ENCODE measurements around the gene ATP6V0A1. TPM values are rescaled to one million over a fixed set of nuclear protein-coding genes. Genes with fewer than 3 reads are reported as not detected.
A peak's percentile ranks its signal among the peaks of the same experiment; 100 is the strongest.

Gene ATP6V0A1
- total and polyA plus RNA-seq, 2 of the 4 experiments (the other 2 are of a cell fraction), result 18.8 to 34.0 TPM

DNA sequence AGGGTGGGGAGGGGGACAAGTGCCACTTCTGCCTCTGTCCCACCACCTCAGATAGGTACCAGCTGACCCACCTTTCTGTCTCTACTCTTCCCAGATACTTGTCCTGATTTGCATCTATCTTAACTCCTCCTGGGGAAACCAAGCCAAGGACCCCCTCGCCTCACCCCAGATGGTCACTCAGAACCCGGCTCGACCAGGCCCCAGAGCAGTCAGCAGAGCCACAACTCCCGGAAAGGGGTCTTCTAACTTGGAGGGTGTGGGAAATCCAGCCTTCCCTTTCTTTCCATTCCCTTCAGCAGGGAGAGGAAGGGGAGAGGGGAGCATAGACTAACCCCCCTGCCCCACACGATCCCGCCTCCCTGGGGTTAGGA, 37.6 kb upstream of the ATP6V0A1 start:
- Histone ChIP-seq H3K79me1 (ENCODE audit: low read depth in 1 of 2, low read length in 2 of 2) (peaks cover 0 to 37% of the 10 kb centered on the region in 2 experiments; a peak in 2 of 4 replicates), H3K4me3 (ENCODE audit: insufficient read depth, low read depth, low read length) (peak overlapping the region; percentile 92), H3K56ac (ENCODE audit: extremely low read depth, insufficient read depth, low read length) (peak overlapping the region; percentile 80), H3K27me3 (ENCODE audit: control insufficient read depth, insufficient read depth, low read length) (no peaks in the 10 kb centered on the region), H3K4me1 (ENCODE audit: control insufficient read depth, insufficient read depth, low read length) (peaks cover 27% of the 10 kb centered on the region), H3K9me3 (ENCODE audit: control insufficient read depth, insufficient read depth, low read length) (no peaks in the 10 kb centered on the region), H3K4me2 (ENCODE audit: low read depth, low read length) (peak overlapping the region; percentile 98), H2BK5ac (ENCODE audit: low read depth, low read length, poor library complexity, severe bottlenecking) (peak overlapping the region; percentile 97), H2AFZ (replicated peaks; ENCODE audit: low read length, poor library complexity) (peak overlapping the region; percentile 44), H3K4ac (ENCODE audit: low read depth, low read length) (peak overlapping the region; percentile 95), H3K27ac (ENCODE audit: insufficient read depth, low read length) (peak overlapping the region; percentile 75), H2AK9ac (replicated peaks; ENCODE audit: low read depth, low read length, poor library complexity) (peak overlapping the region; percentile 96), H4K5ac (ENCODE audit: low read depth, low read length) (peak overlapping the region; percentile 9; the same call in 1 of the 2 replicates), H2BK15ac (ENCODE audit: low read depth, low read length) (peak overlapping the region; percentile 65; the same call in 1 of the 3 replicates), H2AK5ac (ENCODE audit: low read depth, low read length) (peak overlapping the region; percentile 85), H3K9ac (ENCODE audit: low read depth, low read length) (peak overlapping the region; percentile 99), H3K18ac (ENCODE audit: low read depth, low read length) (peak overlapping the region; percentile 27; the same call in 1 of the 2 replicates), H3K23ac (ENCODE audit: low read depth, low read length) (peak overlapping the region; percentile 95), H4K20me1 (ENCODE audit: insufficient read depth, low read length) (peaks cover 68% of the 10 kb centered on the region), H3K9me1 (ENCODE audit: insufficient read depth, low read length) (peaks cover 7% of the 10 kb centered on the region), H2BK120ac (ENCODE audit: low read depth, low read length) (peak overlapping the region; percentile 47), H4K91ac (ENCODE audit: insufficient read depth, low read depth, low read length) (peak overlapping the region; percentile 80), H4K8ac (ENCODE audit: low read depth in 2 of 2, low read length in 2 of 2) (peak overlapping the region; percentile 12 to 49; a peak in 2 of 4 replicates), H3K36me3 (ENCODE audit: control insufficient read depth, insufficient read depth, low read length) (peaks cover 10% of the 10 kb centered on the region), H3K14ac (replicated peaks; ENCODE audit: low read depth, low read length) (peak overlapping the region; percentile 85), H2BK20ac (ENCODE audit: low read depth, low read length) (no peak overlapping the region)
- in situ Hi-C loops (cut with MboI; ENCODE audit: low sequenced_read_pairs) (no loop called here), dilution Hi-C loops (cut with HindIII; ENCODE audit: low sequenced_read_pairs, unreplicated experiment) (no loop called here), intact Hi-C loops (cut with micrococcal nuclease) (loop anchor here (5.0 kb wide), 1 partner anchor 99 kb away; no protein-coding TSS in a partner anchor)
- no peak for ATAC-seq (ENCODE audit: low read depth)
- WGBS, 2 experiments (ENCODE audit: extremely low coverage in 2 of 2, insufficient read length in 1 of 2), result no CpG with 5 or more reads among the region's 6 CpGs
- TF ChIP-seq RFX5 (IDR thresholded peaks at IDR 0.05; ENCODE audit: low read depth, low read length), result no peak
- TF ChIP-seq POLR2A (IDR thresholded peaks at IDR 0.05; ENCODE audit: low read depth, low read length), result no peak
- TF ChIP-seq FOS (IDR thresholded peaks at IDR 0.05; ENCODE audit: low read depth, low read length), result no peak
- TF ChIP-seq, protein P1, sequence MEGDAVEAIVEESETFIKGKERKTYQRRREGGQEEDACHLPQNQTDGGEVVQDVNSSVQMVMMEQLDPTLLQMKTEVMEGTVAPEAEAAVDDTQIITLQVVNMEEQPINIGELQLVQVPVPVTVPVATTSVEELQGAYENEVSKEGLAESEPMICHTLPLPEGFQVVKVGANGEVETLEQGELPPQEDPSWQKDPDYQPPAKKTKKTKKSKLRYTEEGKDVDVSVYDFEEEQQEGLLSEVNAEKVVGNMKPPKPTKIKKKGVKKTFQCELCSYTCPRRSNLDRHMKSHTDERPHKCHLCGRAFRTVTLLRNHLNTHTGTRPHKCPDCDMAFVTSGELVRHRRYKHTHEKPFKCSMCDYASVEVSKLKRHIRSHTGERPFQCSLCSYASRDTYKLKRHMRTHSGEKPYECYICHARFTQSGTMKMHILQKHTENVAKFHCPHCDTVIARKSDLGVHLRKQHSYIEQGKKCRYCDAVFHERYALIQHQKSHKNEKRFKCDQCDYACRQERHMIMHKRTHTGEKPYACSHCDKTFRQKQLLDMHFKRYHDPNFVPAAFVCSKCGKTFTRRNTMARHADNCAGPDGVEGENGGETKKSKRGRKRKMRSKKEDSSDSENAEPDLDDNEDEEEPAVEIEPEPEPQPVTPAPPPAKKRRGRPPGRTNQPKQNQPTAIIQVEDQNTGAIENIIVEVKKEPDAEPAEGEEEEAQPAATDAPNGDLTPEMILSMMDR (conservative IDR thresholded peaks at IDR 0.05; ENCODE audit: low read depth, low read length), result no peak
- TF ChIP-seq BHLHE40 (IDR thresholded peaks at IDR 0.05; ENCODE audit: low read depth, low read length), result no peak
- no peak for TF ChIP-seq MAFK (IDR thresholded peaks at IDR 0.05; ENCODE audit: low read depth, low read length)
- TF ChIP-seq MAZ (IDR thresholded peaks at IDR 0.05; ENCODE audit: borderline replicate concordance, low read depth, low read length), result no peak
- ChIA-PET POLR2A (ENCODE audit: unreplicated experiment) (interaction anchor here (1.2 kb wide), 1 partner anchor 115 kb away, joined by 4 read pairs; the partner anchor contains the start of gene NAGLU), CTCF (no interaction called here)
- no TSS peak for BruUV-seq (replicated peaks)
- no peak for DNase-seq

Measured in IMR-90 (cell line).